AG08395 (cell line): Measurements from ENCODE around the gene FBXO31.

ENCODE experiments used
- DNase-seq: peaks from one replicate; pipeline ENCODE4 v3.0.0; 2012; ENCODE audit warnings: mixed read lengths, low spot score

The FBXO31 gene

DNA sequence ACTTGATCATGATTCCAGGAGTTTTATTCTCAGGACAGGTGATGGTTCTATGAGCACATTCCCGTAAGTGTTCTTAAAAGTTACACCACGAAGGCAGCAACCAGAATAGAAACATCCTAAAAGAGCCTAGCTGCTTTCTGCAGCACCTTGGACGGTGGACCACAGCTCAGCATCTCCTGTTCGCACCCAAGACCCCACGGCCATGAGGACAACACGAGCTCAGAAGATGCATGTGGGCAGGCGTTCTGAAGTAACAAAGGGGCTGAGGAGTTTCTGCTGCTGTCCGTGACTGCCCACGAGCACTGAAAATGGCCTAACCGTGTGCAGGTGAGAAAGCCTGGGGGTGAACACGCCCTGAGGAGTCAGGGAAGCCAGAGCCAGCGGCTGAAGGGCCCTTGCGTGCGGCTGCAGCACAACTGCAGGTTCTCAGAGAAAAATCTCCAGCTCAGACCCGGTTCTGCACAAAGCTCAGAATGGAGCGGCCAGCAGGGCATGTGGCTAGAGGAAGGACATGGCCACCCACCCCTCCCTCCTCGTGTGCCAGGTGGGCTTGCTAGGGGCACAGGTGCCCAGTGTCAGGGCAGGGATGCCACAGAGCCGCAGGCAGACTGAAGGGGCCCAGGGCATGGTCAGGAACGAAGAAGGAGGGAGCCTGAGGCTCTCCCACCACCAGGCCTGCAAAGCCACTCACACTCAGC is 55.6 kb downstream of the FBXO31 start:
- no peak for DNase-seq

DNA sequence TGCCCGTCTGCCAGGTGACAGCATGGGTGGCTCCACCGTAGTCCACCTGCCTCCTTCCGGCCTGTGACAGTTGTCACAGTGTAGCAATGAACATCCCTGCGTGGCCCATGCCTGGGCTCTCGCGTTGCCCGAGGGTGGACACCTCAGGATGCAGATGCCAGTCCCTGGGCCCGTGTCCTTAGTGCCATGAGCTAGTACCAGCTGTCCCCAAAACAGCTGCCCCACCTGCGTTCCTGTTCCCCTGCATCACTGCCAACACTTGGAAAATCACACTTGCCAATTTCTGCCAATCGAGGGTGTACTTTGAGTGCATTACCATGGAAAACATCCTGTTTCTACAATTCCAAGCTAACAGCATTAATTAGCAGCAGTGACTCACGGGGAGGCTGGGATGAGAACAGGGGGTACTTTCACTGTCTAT is 57.4 kb downstream of the FBXO31 start:
- DNase-seq = peak; percentile 27

DNA sequence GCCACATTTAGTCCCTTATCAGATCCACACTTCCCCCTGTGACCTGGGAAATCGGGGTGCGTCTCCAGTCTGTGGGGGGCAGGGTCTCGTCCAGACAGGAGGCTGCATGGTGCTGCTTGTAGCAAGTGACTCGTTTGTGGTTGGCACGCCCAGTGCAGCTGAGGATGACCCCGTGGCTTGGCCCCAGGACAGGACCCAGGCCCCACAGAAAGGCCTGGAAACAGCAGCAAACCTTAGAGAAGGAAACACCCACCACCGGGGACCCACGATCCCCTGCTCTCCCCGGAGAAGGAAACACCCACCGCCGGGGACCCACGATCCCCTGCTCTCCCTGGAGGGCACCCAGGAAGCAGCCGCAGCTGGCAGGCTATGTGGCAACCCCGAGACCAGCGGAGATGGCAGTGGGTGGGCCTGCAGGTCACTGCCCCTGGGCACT is 58.1 kb downstream of the FBXO31 start:
- DNase-seq = no peak

DNA sequence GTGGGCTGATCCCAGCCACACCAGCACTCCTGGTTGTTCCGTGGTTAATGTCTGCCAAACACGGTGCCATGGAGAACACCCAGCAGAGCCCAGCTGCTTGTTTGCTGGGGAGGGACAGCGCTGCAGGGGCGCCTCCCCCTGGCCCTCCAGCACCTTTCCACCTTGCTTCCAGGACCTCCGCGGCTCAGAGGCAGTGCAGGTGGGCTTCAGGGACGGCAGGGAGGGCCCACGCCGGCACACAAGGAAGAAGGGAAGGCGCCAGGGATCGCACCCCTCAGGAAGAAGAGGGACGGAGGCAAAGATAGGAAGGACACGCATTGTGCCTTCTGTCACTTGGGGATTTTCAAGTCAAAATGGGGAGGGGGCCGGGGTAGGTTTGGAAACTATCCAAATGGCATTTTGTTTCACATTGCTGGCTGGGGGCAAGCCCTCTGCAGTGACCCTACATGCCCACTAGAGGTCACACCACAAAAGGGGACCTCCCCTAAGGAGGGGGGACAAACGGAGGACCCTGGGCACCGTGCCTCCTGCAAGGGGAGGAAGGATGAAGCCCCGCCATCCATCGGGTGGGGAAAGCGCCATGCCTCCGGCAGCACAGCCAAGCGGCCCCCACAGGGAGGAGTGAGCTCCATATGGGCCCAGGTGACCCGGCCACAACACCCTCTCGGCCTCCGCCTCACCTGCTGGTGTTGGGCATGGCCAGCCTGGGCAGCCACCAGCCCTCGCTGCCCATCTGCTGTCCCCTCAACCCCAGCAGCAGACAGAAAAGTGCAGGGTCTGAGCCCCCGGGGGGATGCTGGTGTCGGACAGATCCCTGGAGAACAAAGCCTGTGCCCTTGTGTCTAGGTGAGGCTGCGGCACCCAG is 58.9 kb downstream of the FBXO31 start:
- DNase-seq = peak; percentile 66

DNA sequence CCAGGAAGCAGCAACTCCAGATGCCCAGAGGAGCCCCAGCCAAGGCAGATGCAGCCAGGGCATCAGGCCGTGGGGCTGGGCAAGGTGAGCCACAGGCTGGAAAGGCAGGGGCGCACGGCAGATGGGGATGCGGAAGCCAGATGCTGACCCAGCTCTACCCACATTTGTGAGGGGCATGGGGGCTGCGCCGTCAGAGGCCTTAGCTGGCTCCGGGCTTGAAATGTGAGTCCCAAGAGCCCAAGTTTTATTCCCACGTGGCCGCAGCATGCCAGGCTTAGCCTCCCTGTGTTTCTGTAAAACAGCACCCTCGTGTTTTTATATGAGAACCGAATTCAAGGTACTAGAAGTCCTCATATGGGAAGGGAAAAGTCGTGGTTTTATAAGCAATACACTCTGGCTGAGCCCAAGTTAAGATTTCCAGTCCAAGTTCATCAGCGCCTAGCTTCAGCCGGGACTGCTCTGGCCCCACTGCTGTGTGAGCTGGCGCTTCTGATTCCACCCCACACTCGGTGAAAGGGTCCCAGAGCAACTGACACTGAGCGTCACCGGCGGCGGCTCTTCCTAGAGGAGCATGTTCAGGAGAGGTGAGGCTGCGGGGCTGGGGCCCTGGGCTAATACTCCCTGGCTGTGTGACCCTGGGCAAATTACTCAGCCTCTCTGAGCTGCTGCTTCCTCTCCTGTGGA is 59.7 kb downstream of the FBXO31 start:
- no peak for DNase-seq

DNA sequence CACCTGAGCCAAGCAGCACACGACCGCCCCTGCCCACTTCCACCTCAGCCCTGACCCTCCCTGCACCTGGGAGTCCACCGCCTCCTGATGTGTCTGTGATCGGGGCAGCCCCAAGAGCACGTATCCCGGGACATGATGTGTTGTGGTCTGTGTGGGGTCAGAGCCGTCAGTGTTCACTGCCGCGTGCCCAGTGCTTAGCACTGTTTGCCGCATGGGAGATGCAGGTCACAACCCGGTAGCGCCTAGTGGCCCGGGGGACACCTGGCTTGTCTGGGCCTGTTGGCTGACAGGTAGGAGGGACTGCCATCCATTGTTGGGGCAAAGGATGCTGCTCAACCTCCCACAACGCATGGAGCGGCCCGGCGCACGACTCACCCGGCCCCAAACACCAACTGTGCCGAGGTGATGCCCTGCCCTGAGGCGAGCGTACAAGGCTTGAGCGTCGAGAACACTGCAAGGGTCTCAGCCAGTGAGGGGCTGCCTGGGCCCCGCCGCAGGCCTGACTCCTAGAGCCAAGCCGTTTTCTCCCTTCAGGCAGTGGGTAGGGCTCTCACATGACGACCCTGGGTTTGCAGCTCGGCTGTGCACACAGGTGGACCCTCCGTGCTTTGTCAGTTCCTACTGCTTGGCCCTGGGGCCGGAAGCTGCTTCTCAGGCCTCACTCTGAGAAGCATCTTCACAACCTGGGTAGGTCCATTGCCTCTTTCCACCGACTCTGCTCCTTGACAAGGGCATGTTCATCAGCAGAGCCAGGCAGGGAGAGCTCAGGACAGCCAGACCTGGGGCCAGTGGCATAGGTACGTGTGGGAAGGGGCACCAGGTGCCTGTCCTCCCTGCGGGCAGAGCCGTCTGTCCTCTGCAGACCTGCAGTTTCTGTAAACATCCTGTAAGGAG is 60.5 kb downstream of the FBXO31 start:
- no peak for DNase-seq

DNA sequence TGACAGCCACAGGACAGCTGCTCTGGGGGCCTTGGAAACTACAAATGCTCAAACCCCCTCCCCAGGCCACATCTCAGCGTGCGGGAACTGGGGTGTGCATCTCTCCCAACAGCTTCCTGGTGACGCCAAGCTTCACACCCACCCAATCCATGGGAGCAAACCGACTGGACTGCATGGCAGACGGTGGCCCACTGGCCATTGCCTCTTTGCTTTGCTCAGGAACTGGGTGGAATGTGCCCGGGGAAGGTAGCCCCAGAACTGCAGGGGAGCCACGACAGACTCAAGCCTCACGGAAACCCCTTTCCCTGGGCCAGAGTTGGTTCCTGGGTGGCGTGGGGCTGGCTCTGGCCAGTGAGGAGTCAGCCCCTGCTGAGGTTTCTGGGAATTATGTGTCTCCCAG is 61.2 kb downstream of the FBXO31 start:
- DNase-seq = no peak

DNA sequence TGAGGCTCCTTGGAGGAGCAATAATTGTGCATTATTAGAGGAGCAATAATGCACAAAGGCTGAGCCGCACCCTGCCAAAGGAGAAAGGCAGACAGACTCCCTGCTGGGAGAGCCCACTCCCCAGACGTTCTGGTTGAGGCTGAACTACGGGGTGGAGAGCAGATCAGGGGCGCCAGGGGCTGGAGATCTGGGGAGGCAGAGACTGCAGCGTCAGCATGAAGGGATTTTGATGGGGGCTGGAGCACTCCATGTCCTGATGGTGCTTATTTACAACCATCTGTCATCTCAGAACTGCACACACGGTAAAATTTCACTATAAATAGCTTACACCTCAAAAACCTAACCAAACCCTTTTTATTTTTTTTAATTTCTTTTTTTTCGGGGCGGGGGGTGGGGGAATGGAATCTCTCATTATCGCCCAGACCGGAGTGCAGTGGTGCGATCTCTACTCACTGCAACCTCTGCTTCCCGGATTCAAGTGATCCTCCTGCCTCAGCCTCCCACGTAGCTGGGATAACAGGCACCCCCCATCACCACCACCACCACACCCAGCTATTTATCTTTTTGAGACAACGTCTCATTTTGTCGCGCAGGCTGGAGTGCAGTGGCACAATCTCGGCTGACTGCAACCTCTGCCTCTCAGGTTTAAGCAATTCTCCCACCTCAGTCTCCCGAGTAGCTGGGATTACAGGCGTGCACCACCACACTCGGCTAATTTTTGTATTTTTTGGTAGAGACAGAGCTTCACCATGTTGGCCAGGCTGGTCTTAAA is 62.1 kb downstream of the FBXO31 start:
- DNase-seq = no peak

DNA sequence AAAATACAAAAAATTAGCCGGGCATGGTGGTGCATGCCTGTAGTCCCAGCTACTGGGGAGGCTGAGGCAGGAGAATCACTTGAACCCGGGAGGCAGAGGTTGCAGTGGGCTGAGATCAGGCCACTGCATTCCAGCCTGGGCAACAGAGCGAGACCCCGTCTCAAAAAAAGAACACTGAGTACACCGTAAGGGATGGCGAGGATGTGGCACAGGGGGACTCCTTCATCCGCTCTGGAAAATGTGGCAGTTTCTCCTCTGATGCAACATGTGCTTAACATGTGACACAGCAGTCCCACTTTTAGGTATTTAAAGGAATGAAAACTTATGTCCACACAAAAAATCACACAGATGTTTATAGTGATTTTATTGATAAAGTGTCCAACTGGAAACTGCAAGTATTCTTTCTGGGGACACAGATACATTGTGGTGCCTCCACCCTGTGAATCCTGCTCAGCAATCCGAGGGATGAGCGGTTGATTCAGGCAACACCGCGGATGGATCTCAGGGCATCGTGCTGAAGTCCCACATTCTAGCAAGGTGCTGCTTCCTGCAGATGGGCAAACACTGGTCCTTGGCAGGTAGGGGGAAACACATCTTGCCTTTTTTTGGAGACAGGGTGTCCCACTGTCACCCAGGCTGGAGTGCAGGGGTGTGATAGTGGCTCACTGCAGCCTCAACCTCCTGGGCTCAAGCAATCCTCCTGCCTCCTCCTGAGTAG is 62.9 kb downstream of the FBXO31 start:
- DNase-seq = no peak

DNA sequence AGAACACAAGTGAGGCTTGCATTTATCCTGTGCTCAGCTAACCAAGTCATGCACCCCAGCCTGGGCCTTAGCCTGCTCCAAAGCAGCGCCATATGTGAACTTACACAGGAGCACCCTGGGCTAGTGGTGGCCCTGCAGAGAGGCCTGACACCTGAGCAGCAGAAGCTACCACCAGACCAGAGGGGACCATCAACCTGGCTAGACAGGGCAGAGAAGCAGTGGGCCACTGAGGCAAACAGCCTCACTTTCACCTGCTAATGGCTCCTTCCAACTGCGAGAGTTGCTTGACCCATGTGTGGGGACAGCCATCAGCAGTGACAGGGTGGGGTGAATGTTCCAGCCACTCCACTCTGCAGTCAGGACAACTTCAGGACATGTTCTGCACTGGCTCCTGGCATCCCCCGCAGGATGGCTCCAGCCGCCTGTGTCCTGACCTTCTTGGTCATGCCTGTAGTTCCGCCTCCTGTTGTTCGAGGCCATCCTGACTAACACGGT is 63.5 kb downstream of the FBXO31 start:
- no peak for DNase-seq

DNA sequence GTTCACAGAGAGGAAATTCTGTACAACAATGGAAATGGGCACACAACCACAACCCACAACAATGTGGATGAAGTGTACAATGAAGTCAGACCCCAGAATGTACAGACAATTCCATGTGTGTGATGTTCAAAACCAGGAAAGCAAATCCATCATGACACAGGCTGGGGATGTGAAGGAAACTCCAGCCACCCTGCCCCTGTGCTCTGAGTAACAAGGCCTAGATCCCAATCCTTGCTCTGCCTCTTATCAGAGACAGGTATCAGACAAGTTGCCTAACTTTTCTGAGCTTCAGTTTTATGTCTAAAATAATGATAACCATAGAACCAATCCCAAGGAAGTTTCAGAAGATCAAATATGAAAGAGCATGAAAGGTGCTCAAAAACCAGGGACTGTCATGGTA is 64.6 kb downstream of the FBXO31 start:
- DNase-seq = no peak

DNA sequence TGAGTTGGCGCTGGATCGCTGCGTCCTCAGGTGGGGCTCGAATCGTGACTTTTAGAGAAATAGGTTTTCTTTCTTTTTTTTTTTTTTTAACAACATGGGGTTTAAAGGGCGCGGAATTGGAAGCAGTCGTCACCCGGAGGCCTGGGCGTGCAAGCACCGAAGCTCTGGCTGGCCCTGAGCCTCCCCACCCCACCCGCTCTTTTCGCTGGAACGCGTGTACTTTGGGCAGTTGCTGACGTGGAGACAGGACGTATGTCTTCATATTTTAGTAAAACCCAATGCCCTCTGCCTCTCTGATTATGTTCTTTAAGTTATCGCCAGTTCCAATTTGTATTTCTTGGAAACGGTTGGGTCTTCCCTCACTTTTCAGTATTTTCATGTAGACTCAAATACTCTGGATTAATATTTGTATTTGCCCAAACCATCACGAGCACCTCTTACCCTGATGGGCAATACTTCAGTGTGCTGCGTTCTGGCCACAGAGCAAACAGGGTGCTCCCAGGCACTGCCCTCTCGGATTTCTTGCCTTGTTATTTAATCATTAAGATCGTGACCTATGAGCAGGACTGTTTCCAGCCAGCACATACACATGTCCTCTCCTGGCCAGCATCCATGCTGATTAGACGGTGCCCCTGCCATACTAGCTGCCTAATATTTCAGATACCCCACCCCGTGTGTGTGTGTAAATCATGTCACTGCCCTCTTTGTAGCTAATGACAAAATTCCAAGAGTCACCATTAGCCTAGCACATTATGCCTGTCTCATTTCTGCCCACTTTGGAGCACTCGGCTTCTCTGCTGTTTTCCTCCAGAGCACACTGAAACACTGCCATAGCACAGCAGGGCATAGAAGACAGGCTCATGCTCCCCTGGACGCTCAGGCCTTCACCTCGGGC is 65.6 kb downstream of the FBXO31 start:
- DNase-seq = peak; percentile 74

DNA sequence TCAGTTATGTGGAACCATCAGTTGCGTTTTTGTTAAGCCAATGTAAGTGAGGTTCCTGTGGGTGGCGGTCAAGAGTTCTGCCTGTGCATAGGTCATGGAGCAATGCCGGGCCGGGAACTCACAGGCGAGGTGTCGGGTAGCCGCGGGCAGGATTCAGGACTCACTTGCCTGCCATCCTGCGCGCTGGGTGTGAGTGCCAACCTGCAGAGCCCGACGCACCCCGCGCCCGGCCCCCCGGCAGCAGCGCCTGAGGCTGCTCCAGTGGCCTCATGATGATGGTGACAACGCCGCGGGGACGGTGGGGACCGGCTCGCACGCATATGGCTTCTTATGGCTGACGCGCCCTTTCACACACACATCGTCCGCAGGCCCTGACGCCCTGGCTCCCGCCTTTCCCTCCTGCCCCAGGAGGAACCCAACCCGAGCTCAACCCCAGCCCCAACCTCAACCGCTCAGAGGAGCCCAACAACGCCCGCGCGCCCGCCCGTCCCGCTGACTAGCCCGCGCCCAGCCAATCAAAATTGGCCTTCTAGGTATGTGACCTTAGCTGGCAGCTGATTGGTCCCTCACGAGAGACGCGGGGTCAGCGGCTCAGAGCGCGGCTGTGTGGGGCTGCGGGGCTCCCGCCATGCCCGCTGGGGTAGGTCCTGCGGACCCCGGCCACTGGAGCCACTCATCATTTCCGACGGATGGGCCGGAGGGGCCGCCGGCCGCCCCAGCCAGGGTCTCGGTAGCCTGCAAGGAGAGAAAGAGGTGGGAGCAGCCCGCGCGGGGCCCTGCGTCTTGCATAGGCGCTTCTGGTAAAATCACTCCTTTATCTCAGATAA is 66.4 kb downstream of the FBXO31 start, which contains the start of gene C16orf95:
C16orf95 (minus strand) TSS at position 470 of the 827 bp plus-strand sequence; CDS start at position 320, 150 bp downstream.
- peak; percentile 100 for DNase-seq

DNA sequence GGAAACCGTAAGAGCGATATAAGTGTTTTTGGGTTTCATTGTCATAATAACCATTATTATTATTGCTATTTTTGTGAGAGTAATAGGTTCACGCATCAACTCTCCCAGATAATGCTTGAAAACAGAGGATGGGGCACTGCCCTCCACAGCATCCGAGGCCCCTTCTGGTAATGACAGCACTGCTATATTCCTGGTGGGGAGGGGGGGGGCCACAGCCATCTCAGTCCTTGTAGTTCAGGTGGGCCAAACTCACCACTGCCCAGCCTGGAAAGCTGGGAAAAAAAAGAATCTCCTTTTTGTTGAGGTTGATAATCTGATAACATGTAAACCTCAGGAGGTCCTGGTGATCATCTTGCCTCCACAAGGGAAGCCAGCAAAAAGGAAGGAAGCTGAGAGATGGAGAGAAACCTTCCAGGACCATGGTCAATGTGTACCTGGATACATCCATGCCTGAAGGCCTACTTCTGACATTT is 67.1 kb downstream of the FBXO31 start:
- DNase-seq = no peak

DNA sequence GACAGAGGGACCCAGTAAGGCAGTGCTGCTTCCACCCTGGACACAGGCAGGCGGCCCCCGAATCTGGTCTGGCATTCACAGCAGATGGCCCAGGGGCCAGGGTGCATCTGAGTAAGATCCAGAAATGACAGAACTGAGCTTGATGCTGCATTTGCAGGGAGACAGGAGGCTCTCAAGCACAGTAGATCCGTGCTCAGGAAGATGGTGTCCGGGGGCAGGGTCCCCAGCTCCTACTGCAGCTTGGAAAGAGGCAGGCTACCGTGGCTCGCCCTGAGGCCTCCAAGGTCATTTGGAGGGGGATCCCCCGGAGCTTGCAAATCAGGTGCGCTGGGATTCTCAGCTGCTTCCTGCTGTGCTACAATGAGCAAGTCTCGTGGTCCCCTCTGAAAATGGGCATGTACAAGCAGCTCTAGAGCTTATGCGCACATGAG is 68.6 kb downstream of the FBXO31 start:
- DNase-seq = no peak

DNA sequence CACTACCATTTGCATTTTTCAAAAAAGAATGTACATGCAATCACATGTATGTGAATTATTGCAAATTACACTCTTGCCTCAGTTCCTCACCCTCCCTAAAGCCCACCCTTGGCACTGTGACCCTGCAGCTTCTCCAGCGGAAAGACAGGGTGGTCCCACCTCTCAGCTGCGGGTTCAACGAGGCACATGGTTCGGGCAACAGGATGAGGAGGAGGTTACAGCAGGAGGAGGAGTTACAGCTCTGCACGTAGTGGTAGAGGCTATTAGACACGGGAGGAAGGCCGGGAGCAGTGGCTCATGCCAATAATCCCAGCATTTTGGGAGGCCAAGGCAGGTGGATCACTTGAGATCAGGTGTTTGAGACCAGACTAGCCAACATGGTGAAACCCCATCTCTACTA is 71.6 kb downstream of the FBXO31 start:
- DNase-seq = no peak

DNA sequence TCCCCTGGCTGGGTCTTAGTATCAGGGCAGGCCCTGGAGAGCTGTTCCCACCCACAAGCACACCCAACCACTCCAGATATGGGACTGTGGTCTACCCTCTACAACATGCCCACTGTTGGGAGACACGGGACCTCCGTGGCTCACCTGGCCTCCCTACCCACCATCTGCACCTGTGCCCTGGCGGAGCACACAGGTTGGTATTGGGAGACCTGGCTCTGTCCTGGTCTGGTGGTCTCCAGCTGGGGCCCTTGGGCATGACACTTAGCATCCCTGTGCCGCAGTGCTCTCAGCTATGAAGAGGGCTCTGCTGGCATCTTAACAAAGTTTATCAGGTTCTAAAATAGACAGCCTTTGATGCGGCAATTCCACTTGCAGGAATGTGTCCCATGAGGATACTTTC is 72.2 kb downstream of the FBXO31 start:
- no peak for DNase-seq

DNA sequence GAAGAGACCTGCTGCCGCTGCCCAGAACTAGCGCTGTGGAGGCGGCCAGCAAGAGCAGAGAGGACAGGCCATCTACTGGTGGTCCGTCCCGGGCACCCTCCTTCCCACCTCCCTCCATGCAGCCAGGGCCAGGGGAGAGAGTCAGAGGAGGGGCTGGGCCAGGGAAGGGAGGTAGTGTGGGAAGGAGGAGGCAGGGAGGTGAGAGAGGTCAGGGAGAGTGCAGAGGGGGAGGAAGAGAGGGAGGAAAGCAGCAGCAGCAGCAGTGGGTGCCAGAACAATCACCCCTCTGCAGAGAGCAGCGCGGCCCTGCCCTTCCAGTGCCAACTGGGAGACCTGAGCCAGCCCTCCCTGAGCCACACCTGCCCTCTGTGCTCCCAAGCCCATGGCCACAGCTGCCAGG is 73.0 kb downstream of the FBXO31 start:
- no peak for DNase-seq
